Measurements from ENCODE around the gene SRRM5.

Gene SRRM5

DNA sequence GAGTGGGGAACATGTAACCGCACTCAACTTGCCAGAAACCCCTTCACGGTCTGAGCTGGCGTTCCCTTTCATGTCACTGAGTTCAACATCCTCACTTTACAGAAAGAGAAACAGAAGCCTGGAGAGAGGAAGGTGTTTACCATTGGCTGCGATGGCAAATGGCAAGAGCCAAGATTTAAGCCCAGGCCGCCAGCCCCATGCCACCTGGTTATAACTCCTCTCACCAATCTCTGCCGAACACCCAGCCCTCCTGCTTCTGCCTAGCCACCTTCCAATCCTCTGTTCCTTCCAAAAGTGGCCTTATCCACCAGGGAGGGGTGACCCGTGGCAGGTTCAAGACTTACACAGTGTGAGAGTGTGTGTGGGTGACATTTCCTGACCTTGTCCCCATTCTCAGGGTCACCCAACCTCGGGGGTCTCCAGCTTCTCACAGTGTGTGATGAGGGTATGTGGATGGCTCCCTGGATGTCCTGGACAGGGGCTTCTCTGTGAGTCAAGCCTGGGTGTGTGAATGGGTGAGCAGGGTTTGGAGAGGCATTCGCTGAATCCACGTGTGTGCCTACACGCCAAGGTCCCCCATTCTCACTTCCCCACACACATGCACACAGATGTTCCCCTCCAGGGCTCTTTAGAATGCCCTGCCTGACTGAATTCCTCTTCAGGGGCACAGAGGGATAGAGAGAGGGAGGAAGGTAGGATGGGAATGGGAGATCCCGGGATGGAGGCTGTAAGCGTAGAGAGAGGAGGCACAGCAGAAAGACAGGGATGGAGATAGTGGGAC, 26.5 kb downstream of the SRRM5 start:
- no peak overlapping the region for H2BK5ac ChIP-seq (ENCODE audit: low read length)
- H4K8ac ChIP-seq (ENCODE audit: low read depth, low read length), result no peak overlapping the region
- WGBS (ENCODE audit: extremely low coverage, insufficient coverage, low lambda C conversion rate), result no CpG with 5 or more reads among the region's 13 CpGs
- H2AK5ac ChIP-seq (ENCODE audit: low read length), result no peak overlapping the region
- H3K56ac ChIP-seq (ENCODE audit: low read length), result no peak overlapping the region
- H3K79me1 ChIP-seq (ENCODE audit: low read length), result no peaks in the 10 kb centered on the region
- H2BK15ac ChIP-seq (replicated peaks; ENCODE audit: low read depth), result no peak overlapping the region
- H3K23ac ChIP-seq (ENCODE audit: low read length), result peak overlapping the region; percentile 19
- no peak for DNase-seq
- H2BK120ac ChIP-seq (ENCODE audit: low read depth, low read length), result no peak overlapping the region
- no peaks in the 10 kb centered on the region for H3K36me3 ChIP-seq (ENCODE audit: control insufficient read depth, insufficient read depth, low read length)
- H3K4me3 ChIP-seq (ENCODE audit: low read length), result no peak overlapping the region
- no peak overlapping the region for H3K27ac ChIP-seq (ENCODE audit: low read depth, low read length)
- H3K4ac ChIP-seq (ENCODE audit: low read depth, low read length), result no peak overlapping the region
- no peak overlapping the region for H3K18ac ChIP-seq (ENCODE audit: low read length)
- no peaks in the 10 kb centered on the region for H3K79me2 ChIP-seq (ENCODE audit: control insufficient read depth, insufficient read depth, low read length)
- no peak overlapping the region for H3K9ac ChIP-seq (ENCODE audit: low read length)
- no peaks in the 10 kb centered on the region for H3K4me1 ChIP-seq (ENCODE audit: control insufficient read depth, low read depth, low read length)
- no peak overlapping the region for H3K4me2 ChIP-seq (ENCODE audit: low read length)
- H3K27me3 ChIP-seq (ENCODE audit: insufficient read depth, low read length, poor library complexity), result peaks cover 8% of the 10 kb centered on the region
- H4K5ac ChIP-seq (ENCODE audit: low read length), result no peak overlapping the region

DNA sequence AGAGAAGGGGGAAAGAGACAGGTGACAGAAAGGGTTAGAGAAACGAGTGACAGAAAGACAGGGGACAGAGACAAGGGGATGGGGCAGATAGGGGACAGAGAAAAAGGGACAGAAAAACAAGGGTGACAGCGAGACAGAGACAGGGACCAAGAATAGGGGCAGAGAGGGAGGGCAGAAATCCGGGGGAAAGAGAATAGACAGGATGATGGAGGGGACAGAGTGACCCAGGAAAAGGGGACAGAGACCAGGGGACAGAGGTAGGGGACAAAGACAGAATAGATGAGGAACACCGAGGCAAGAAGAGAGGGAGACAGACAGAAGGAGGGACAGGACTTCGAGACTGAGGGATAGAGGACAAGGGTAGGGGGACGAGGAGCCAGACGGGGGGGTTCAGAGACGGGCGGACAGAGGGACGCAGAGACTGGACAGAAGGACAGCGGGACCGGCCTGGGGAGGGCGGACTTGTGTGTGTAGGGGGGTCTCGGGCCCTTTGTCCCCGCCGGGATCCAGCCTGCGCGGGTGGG, 27.2 kb downstream of the SRRM5 start:
- WGBS (ENCODE audit: extremely low coverage, insufficient coverage, low lambda C conversion rate), result no CpG with 5 or more reads among the region's 18 CpGs
- H3K27me3 ChIP-seq (ENCODE audit: insufficient read depth, low read length, poor library complexity), result peaks cover 8% of the 10 kb centered on the region
- no peak overlapping the region for H2BK120ac ChIP-seq (ENCODE audit: low read depth, low read length)

DNA sequence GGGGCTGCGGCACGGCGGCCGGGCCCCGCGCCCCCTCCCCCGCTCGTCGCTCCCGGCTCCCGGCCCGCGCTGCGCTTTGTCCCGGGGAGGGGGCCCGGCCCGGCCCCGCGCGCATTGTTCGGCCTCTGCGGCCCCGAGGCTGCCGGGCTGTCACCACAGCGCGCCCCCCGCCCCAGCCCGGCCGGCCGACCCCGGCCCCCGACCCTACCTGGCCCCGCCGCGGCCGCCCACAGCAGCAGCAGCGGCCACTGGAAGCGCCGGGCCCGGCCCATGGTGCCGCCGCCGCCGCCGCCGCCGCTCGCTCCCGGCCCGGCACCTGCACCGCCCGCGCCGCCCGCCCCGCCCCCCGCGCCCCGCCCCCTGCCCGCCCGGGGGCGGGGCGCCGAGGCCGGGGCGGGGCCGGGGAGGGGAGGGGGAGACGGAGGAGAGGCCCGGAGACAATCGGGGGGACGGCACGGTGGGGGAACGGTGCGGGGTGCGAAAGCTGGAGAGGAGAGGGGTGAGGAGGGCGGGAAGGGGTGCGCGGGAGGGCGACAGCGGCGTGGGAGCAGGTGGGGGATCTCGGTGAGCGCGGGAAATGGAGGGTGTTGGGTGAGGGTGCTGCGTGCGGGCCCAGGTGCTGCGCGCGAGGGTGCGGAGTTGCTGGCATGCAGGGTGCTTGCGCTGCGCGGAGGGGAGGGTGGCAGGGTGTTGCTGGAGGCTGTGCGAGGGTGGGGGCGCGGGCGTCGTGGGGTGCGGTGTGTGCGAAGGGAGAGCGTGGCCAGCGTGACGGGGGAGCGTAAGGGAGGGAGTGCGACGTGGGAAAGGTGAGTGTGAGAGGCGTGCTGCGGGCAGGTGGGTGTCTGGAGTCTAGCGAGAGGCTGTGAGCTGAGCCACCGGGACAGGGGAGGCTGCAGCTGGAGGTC, 27.9 kb downstream of the SRRM5 start, which contains the start of gene CADM4:
CADM4 (minus strand) TSS at position 332 of the 905 bp plus-strand sequence; CDS start at position 272, 60 bp downstream.
- no peaks in the 10 kb centered on the region for H3K4me1 ChIP-seq (ENCODE audit: control insufficient read depth, low read depth, low read length)
- no peak within 1 kb of the TSS for H2BK15ac ChIP-seq (replicated peaks; ENCODE audit: low read depth)
- no peaks in the 10 kb centered on the region for H3K36me3 ChIP-seq (ENCODE audit: control insufficient read depth, insufficient read depth, low read length)
- WGBS (ENCODE audit: extremely low coverage, insufficient coverage, low lambda C conversion rate), result no CpG with 5 or more reads among the region's 110 CpGs
- no peak within 1 kb of the TSS for H3K4ac ChIP-seq (ENCODE audit: low read depth, low read length)
- peak within 1 kb of the TSS; percentile 62 for H3K4me3 ChIP-seq (ENCODE audit: low read length)
- peaks cover 8% of the 10 kb centered on the region for H3K27me3 ChIP-seq (ENCODE audit: insufficient read depth, low read length, poor library complexity)
- no peak within 1 kb of the TSS for H2AK5ac ChIP-seq (ENCODE audit: low read length)
- no peak within 1 kb of the TSS for H4K8ac ChIP-seq (ENCODE audit: low read depth, low read length)
- H4K5ac ChIP-seq (ENCODE audit: low read length), result no peak within 1 kb of the TSS
- peak within 1 kb of the TSS; percentile 4 for H3K18ac ChIP-seq (ENCODE audit: low read length)
- no peak within 1 kb of the TSS for H3K27ac ChIP-seq (ENCODE audit: low read depth, low read length)
- peak within 1 kb of the TSS; percentile 72 for H3K9ac ChIP-seq (ENCODE audit: low read length)
- peak within 1 kb of the TSS; percentile 86 for H3K4me2 ChIP-seq (ENCODE audit: low read length)
- H2BK120ac ChIP-seq (ENCODE audit: low read depth, low read length), result no peak within 1 kb of the TSS
- peak within 1 kb of the TSS; percentile 80 for H3K23ac ChIP-seq (ENCODE audit: low read length)
- no peaks in the 10 kb centered on the region for H3K79me2 ChIP-seq (ENCODE audit: control insufficient read depth, insufficient read depth, low read length)
- no peaks in the 10 kb centered on the region for H3K79me1 ChIP-seq (ENCODE audit: low read length)
- DNase-seq, result no peak
- H2BK5ac ChIP-seq (ENCODE audit: low read length), result no peak within 1 kb of the TSS
- peak within 1 kb of the TSS; percentile 88 for H3K56ac ChIP-seq (ENCODE audit: low read length)

More for the DNA sequence above, 27.2 kb downstream of the SRRM5 start:
- H4K5ac ChIP-seq (ENCODE audit: low read length), result no peak overlapping the region
- H3K9ac ChIP-seq (ENCODE audit: low read length), result peak overlapping the region; percentile 41
- no peaks in the 10 kb centered on the region for H3K36me3 ChIP-seq (ENCODE audit: control insufficient read depth, insufficient read depth, low read length)
- H2BK15ac ChIP-seq (replicated peaks; ENCODE audit: low read depth), result no peak overlapping the region
- H2AK5ac ChIP-seq (ENCODE audit: low read length), result no peak overlapping the region
- H3K4me3 ChIP-seq (ENCODE audit: low read length), result peak overlapping the region; percentile 3
- no peak for DNase-seq
- H3K4me1 ChIP-seq (ENCODE audit: control insufficient read depth, low read depth, low read length), result no peaks in the 10 kb centered on the region
- no peak overlapping the region for H3K4ac ChIP-seq (ENCODE audit: low read depth, low read length)
- H3K79me2 ChIP-seq (ENCODE audit: control insufficient read depth, insufficient read depth, low read length), result no peaks in the 10 kb centered on the region
- H3K4me2 ChIP-seq (ENCODE audit: low read length), result peak overlapping the region; percentile 54
- H3K23ac ChIP-seq (ENCODE audit: low read length), result no peak overlapping the region
- no peak overlapping the region for H3K27ac ChIP-seq (ENCODE audit: low read depth, low read length)
- no peak overlapping the region for H2BK5ac ChIP-seq (ENCODE audit: low read length)
- H3K79me1 ChIP-seq (ENCODE audit: low read length), result no peaks in the 10 kb centered on the region
- H3K18ac ChIP-seq (ENCODE audit: low read length), result peak overlapping the region; percentile 4
- peak overlapping the region; percentile 79 for H3K56ac ChIP-seq (ENCODE audit: low read length)
- no peak overlapping the region for H4K8ac ChIP-seq (ENCODE audit: low read depth, low read length)

DNA sequence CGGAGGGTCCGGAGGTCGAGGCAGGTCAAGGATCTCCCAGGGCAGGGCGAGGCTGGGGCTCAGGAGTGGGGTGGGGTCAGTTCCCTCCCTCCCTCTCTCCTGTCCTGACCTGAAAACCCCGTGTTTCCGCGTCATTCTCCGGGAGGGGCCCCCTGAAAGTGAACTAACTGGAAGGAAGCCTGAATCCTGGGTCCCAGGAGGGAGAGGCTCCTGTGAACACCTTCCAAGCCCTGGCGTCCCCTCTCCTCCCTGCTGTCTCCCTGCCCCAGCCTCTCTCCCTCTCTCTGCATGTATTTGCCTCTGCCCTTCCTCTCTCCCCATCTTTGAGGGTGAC, 28.5 kb downstream of the SRRM5 start:
- H3K23ac ChIP-seq (ENCODE audit: low read length), result no peak overlapping the region
- H2BK5ac ChIP-seq (ENCODE audit: low read length), result no peak overlapping the region
- no peak overlapping the region for H2AK5ac ChIP-seq (ENCODE audit: low read length)
- H2BK15ac ChIP-seq (replicated peaks; ENCODE audit: low read depth), result no peak overlapping the region
- no peaks in the 10 kb centered on the region for H3K4me1 ChIP-seq (ENCODE audit: control insufficient read depth, low read depth, low read length)
- no peaks in the 10 kb centered on the region for H3K79me1 ChIP-seq (ENCODE audit: low read length)
- no peak overlapping the region for H4K8ac ChIP-seq (ENCODE audit: low read depth, low read length)
- DNase-seq, result no peak
- H3K56ac ChIP-seq (ENCODE audit: low read length), result peak overlapping the region; percentile 88
- no CpG with 5 or more reads among the region's 9 CpGs for WGBS (ENCODE audit: extremely low coverage, insufficient coverage, low lambda C conversion rate)
- H3K4me3 ChIP-seq (ENCODE audit: low read length), result peak overlapping the region; percentile 62
- H3K27me3 ChIP-seq (ENCODE audit: insufficient read depth, low read length, poor library complexity), result peaks cover 8% of the 10 kb centered on the region
- no peak overlapping the region for H3K27ac ChIP-seq (ENCODE audit: low read depth, low read length)
- peak overlapping the region; percentile 86 for H3K4me2 ChIP-seq (ENCODE audit: low read length)
- H3K9ac ChIP-seq (ENCODE audit: low read length), result peak overlapping the region; percentile 72
- no peak overlapping the region for H4K5ac ChIP-seq (ENCODE audit: low read length)
- H3K18ac ChIP-seq (ENCODE audit: low read length), result no peak overlapping the region
- H3K36me3 ChIP-seq (ENCODE audit: control insufficient read depth, insufficient read depth, low read length), result no peaks in the 10 kb centered on the region
- no peak overlapping the region for H3K4ac ChIP-seq (ENCODE audit: low read depth, low read length)
- H2BK120ac ChIP-seq (ENCODE audit: low read depth, low read length), result no peak overlapping the region
- H3K79me2 ChIP-seq (ENCODE audit: control insufficient read depth, insufficient read depth, low read length), result no peaks in the 10 kb centered on the region

DNA sequence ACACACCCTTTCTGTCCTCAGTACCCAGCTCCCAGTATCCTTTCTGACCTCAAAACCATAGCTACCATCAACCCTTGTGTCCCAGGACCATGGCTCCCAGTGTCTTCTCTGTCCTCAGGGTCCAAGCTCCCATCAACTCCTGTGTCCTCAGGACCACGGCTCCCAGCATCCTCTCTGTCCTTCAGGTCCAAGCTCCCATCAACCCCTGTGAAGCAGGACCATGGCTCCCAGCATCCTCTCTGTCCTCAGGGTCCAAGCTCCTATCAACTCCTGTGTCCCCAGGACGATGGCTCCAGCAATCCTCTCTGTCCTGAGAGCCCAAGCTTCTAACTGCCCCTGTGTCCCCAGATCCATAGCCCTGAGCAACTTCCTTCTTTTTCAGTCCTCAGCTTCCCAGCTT, 29.4 kb downstream of the SRRM5 start:
- DNase-seq, result peak; percentile 44

More for the DNA sequence above, 29.4 kb downstream of the SRRM5 start:
- H2BK15ac ChIP-seq (replicated peaks; ENCODE audit: low read depth), result no peak overlapping the region
- H2BK120ac ChIP-seq (ENCODE audit: low read depth, low read length), result no peak overlapping the region
- no peak overlapping the region for H2BK5ac ChIP-seq (ENCODE audit: low read length)
- no peak overlapping the region for H3K56ac ChIP-seq (ENCODE audit: low read length)
- no peaks in the 10 kb centered on the region for H3K79me2 ChIP-seq (ENCODE audit: control insufficient read depth, insufficient read depth, low read length)
- no peak overlapping the region for H3K4me3 ChIP-seq (ENCODE audit: low read length)
- no peak overlapping the region for H4K8ac ChIP-seq (ENCODE audit: low read depth, low read length)
- H3K4ac ChIP-seq (ENCODE audit: low read depth, low read length), result no peak overlapping the region
- peaks cover 8% of the 10 kb centered on the region for H3K27me3 ChIP-seq (ENCODE audit: insufficient read depth, low read length, poor library complexity)
- H3K79me1 ChIP-seq (ENCODE audit: low read length), result no peaks in the 10 kb centered on the region
- H3K36me3 ChIP-seq (ENCODE audit: control insufficient read depth, insufficient read depth, low read length), result no peaks in the 10 kb centered on the region
- H3K4me1 ChIP-seq (ENCODE audit: control insufficient read depth, low read depth, low read length), result no peaks in the 10 kb centered on the region
- no peak overlapping the region for H3K27ac ChIP-seq (ENCODE audit: low read depth, low read length)
- H3K9ac ChIP-seq (ENCODE audit: low read length), result no peak overlapping the region
- no peak overlapping the region for H4K5ac ChIP-seq (ENCODE audit: low read length)
- no peak overlapping the region for H3K23ac ChIP-seq (ENCODE audit: low read length)
- no peak overlapping the region for H2AK5ac ChIP-seq (ENCODE audit: low read length)
- WGBS (ENCODE audit: extremely low coverage, insufficient coverage, low lambda C conversion rate), result no CpG with 5 or more reads among the region's 2 CpGs
- H3K4me2 ChIP-seq (ENCODE audit: low read length), result no peak overlapping the region
- no peak overlapping the region for H3K18ac ChIP-seq (ENCODE audit: low read length)

All from mesendoderm (in vitro differentiated cells).